Central memory CD4-positive, alpha-beta T cell (primary cell): ENCODE data around the gene DUSP3.
A peak's percentile ranks its signal among the peaks of the same experiment; 100 is the strongest.
"Not testable (repeated sequence)": the region's sequence is repeated elsewhere in the genome, so short reads cannot be mapped to it uniquely, and the experiment has no call there.

Source experiments
- DNase-seq: peaks from one replicate; pipeline ENCODE4 v3.0.0; 2022

DUSP3 gene

GRCh38 chr17:43800736-43801135 lies 22.0 kb upstream of the DUSP3 start:
- DNase-seq = no peak

- no peak for DNase-seq
Observed at GRCh38 chr17:43799047-43799446, 20.3 kb upstream of the DUSP3 start.

DNA sequence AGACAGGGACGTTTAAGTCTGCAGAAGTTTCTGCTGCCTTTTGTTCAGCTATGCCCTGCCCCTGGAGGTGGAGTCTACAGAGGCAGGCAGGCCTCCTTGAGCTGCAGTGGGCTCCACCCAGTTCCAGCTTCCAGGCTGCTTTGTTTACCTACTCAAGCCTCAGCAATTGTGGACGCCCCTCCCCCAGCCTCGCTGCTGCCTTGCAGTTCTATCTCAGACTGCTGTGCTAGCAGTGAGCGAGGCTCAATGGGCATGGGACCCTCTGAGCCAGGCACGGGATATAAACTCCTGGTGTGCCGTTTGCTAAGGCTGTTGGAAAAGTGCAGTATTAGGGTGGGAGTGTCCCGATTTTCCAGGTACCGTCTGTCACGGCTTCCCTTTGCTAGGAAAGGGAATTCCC lies 19.2 kb upstream of the DUSP3 start:
- DNase-seq = not testable (repeated sequence)

DNA sequence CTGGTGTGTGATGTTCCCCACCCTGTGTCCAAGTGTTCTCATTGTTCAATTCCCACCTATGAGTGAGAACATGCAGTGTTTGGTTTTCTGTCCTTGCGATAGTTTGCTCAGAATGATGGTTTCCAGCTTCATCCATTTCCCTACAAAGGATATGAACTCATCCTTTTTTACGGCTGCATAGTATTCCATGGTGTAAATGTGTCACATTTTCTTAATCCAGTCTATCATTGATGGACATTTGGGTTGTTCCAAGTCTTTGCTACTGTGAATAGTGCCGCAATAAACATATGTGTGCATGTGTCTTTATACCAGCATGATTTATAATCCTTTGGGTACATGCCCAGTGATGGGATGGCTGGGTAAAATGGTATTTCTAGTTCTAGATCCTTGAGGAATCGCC lies 13.9 kb upstream of the DUSP3 start:
- DNase-seq = not testable (repeated sequence)

DNA sequence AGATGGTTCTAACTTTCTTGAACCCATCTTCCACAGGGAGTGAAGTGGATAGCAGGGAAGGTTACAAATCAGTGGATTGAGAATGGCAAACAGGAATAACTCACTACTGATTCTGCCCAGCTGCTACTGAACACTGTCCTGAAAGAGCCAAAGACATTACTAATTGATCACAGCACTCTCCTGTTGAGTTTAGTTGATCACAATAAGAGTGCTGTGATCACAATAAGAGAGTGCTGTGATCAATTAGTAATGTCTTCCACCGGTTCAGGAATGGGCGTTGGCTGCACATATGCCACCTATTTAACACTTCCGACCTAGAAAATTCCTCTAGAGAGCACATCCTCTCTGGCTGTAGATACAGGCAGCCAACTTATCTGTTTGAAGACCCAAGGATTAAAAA lies 12.8 kb upstream of the DUSP3 start:
- DNase-seq = peak; percentile 13

DNA sequence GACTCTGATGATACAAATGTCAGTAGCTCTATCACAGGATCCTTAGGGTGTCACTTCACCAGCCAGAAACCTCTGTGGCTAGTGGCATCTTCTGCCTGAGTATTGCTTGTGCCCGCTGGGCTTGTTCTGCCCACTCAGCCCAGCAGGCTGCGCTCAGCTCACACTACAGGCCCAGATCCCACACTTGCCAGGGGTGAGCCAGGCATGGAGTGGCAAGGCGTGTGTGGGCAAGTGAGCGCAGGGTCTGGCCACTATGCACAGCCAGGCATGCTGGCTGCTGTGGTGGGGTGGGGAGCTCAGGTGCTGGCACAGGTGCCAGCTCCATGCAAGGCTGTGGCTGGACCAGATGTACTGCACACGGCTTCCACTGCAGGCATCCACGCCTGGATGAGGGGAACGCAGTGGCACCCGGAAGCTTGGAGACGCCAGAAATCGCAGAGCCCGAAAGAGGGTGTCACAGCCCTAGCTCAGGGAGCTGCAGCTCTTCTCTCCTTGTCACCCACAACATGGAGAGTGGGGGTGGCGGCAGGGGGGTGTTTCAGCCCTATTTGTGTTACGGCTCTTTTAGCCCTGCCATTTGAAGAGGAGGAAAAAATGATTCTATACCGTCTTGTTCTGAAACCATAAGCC lies 11.6 kb upstream of the DUSP3 start:
- no peak for DNase-seq

DNA sequence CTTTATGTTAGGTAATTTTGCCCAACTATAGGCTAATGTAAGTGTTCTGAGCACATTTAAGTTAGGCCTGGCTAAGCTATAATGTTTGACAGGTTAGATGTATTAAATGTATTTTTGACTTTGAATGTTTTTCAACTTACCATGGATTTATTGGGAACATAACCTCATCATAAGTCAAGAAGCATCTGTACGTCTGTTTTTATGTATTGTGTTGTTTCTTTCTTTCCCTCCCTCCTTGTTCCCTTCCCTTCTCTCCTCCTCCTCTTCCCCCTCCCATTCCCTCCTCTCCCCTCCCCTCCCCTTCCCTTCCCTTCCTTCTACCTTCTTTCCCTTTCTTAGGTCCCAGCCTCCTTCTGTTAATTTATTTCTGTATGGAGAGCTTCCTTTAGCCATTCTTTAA lies 10.7 kb upstream of the DUSP3 start:
- DNase-seq = no peak

DNA sequence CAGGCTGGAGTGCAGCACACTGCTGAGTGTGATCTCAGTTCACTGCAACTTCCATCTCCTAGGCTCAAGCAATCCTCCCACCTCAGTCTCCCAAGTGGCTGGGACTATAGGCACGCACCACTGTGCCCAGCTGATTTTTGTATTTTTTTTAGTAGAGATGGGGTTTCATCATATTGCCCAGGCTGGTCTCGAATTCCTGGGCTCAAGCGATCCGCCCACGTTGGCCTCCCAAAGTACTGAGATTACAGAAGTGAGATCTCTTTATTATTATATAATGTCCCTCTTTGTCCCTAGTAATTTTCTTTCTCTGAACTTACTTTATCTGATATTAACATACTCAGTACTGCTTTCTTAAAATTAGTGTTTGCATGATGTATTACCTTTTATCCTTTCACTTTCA lies 9.8 kb upstream of the DUSP3 start:
- no peak for DNase-seq

- DNase-seq = no peak
Observed at GRCh38 chr17:43787728-43788127, 9.0 kb upstream of the DUSP3 start.

- DNase-seq = no peak
Observed at GRCh38 chr17:43784628-43785101, 5.9 kb upstream of the DUSP3 start.

DNA sequence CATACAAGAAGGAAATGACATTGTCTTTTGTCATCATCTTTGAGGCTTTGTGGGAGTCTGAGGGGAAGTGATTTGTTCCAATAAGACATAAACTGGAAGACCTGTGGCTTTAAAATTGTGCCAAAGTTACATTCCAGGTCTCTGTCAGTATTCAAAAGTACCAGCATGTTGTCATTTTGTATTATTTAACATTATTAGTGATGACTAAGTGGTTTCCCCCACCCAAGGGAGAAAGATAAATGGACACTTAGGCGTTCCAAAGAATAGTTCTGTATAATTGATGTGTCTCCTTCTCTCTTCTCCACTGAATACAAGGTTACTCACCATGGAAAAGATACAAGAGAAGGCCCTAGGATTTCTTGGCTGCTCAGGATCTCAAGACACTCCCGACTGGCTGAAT lies 5.3 kb upstream of the DUSP3 start:
- no peak for DNase-seq

DNA sequence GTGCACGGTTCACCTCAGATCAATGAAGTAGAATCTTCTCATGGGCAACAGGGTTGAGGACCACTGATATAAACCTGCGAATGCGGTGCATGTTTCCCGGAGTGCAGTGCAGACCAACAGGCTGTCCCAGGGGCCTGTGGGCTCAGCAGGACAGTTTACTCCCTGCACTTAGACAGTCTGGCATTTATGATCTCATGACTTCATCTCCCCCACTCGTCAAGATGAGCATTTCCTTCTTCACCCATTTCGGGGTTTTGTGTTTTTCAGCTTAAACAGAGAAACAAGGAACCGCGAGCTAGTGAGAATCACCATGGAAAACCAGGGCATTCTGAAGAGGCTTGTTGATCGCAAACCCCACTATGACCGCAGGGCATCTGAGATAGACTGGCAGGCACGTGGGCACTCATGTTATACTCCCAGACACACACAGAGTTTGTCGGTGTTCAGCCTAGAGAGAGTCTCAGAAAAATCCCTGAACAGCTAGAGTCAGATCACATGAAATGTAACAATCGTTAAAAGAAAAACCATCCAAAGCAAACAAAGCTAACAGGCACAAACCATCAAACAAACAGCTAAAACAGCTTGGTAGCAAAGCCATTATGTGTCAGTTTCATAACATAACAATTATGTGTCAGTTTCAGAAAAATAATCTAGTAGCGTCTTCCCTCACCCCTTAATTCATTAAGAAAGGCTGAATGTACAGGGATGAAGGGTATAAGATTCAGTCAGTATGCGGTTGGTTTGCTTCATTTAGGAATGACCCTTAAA lies 4.3 kb upstream of the DUSP3 start:
- DNase-seq = no peak

DNA sequence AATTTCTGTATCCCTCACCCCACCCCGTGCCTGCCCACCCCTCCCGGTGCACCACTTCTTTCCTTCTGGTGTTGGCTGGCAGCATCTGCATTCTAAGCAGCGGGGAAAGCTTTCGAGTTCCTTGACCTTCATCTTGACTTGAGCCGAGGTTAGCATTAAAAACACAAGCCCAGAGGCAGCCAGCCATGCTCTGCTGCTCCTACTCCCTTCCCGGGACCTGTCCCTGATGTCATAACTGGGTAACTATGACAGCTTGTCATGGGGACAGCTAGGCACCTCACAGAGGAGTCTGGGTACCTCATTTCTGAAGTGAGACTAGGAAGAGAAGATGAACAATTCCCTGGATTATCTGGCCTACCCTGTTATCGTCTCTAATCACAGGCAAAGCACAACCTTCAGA lies 1.4 kb upstream of the DUSP3 start, which contains the start of gene CFAP97D1:
Gene CFAP97D1 (plus strand): TSS at position 301 of the 400 bp plus-strand sequence. CDS start 28 bp downstream, at position 329.
- no peak for DNase-seq

- DNase-seq = no peak
Observed at GRCh38 chr17:43779145-43780125, 658 bp upstream of the DUSP3 start.

GRCh38 chr17:43774304-43775250 lies 4.2 kb downstream of the DUSP3 start:
- DNase-seq = no peak

DNA sequence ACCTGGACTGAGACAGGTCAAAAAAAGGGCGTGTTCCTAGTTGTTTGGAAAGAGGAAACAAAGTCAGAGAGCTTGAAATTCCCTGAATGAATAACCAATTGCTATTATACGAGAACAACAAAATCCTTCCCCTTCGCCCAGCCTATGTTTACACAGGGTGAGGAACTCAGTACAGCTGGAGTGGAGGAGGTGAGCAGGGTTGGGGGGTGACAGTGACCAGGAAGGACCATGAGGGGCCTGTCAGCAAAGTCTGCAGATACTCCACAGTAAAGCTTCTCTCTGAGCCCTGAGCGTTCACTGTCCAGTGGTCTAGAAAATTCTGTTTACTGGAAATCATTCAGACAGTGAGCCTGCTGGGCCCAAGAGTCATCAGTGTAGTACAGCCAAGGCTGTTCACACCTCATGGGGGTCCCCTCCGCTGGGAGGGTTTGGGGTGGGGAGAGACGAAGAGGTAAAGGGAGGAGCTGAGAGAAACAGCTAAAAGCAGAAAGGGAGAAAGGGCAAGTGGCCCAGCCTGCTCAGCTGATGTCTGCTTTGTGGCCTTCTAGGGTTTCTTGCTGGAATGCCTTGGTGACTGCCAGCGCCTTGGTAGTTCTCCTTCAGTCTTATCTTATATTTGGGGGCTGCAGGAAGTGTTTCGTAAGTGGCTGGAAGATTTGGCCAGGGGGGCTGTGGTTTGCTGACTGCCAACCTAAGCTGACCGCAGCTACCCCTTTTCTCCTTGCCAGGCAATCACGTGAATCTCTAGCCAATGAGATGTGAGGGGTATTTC lies 5.7 kb downstream of the DUSP3 start:
- no peak for DNase-seq

- DNase-seq = no peak
Observed at GRCh38 chr17:43771463-43771862, 7.3 kb downstream of the DUSP3 start.

GRCh38 chr17:43770957-43771356 lies 7.8 kb downstream of the DUSP3 start:
- no peak for DNase-seq

DNA sequence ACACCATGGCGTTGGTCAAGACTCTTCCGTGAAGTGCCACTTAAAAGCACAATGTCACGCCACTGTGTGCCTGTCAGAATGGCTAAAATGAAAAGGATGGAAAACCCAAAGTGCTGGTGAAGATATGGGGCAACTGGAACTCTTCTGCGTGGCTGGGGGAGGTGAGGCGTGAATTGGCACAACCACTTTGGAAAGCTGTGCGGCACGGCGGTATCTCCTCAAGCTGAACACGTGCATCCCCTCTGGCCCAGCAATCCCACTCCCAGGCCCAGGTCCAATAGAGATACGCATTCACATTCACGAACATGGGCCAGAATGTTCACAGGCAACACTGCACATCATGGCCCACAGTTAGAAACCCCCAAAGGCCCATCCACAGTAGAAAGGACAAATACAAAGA lies 8.9 kb downstream of the DUSP3 start:
- no peak for DNase-seq

DNA sequence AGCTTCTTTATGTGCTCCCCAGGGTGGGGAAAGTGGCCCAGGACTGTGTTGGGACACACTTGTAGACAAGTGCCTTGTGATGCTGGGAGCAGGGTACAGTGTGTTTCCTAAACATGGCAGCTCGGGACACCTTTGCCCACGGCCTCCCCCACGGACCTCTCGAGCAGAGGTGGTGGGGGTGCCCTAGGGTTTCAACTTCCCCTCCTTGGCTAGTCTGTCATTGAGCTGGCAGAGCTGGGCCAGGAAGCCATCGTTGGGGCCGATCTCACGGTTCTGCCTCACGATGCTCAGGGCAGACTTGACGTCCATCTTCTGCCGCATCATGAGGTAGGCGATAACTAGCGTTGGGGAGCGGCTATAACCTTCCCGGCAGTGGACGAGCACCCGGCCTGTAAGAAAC lies 9.4 kb downstream of the DUSP3 start:
- no peak for DNase-seq

DNA sequence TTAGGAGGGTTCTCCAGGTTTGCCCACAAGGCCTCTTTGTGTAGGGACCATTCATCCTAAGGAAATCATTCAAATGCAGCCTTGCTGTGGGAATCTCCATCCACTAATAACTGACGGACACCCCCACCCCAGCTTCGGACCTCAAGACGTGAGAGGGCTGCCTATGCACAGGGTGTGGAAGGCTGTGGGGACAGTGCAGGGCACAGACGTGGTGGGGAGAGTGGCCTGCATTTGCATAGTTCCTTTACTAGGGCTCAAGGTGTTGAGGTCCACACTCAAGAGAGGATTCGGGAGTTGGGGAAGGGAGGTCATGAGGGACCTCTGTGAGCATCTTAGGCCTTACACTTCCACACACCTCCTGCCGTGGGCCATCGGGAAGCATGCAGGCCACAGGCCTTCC lies 9.8 kb downstream of the DUSP3 start:
- no peak for DNase-seq
